Stimulated activated memory B cell treated with anti-CD40 and anti-IgM and Interleukin-4, amounts not matched to agents 10 μg/mL and 1 μg/mL and 100 μg/mL, for 72 hours (primary cell): ENCODE measurements around the gene HM13.
"Not testable (repeated sequence)": the region's sequence is repeated elsewhere in the genome, so short reads cannot be mapped to it uniquely, and the experiment has no call there.

Source experiments
- ATAC-seq: fragments of 150-1000 bp; cut with Tn5 transposase; 2 replicates; pipeline ENCODE4 v1.10.0; 2021
- H3K27ac Mint-ChIP-seq: one replicate; pipeline ENCODE4 v1.8.0; 2022; ENCODE audit warnings: mild to moderate bottlenecking, mixed read lengths
- H3K27me3 Mint-ChIP-seq: one replicate; pipeline ENCODE4 v1.8.0; 2022; ENCODE audit warnings: mixed read lengths
- H3K36me3 Mint-ChIP-seq: one replicate; pipeline ENCODE4 v1.8.0; 2022; ENCODE audit warnings: mixed read lengths
- H3K4me1 Mint-ChIP-seq: one replicate; pipeline ENCODE4 v1.8.0; 2022; ENCODE audit warnings: mixed read lengths
- H3K4me3 Mint-ChIP-seq: one replicate; pipeline ENCODE4 v1.8.0; 2022; ENCODE audit warnings: mild to moderate bottlenecking, moderate library complexity, mixed read lengths
- H3K9me3 Mint-ChIP-seq: one replicate; pipeline ENCODE4 v1.8.0; 2022; ENCODE audit warnings: mixed read lengths

The HM13 gene

DNA sequence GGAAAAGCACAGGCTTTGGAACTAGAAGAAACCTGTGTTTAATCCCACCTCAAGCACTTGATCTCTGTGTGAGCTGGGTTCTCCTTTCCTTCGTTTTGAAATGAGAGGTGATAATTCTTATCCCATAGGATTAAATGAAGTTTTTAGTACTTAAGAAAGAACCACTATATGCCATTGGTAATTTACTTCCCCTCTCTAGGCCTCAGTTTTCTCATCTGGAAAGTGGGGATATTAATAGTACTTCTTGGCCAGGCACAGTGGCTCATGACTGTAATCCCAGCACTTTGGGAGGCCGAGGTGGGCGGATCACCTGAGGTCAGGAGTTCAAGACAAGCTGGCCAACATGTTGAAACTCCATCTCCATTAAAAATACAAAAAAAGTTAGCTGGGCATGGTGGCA, 25.1 kb upstream of the HM13 start:
- no peaks in the 10 kb centered on the region for H3K4me1 Mint-ChIP-seq
- no peak overlapping the region for H3K27ac Mint-ChIP-seq
- no peaks in the 10 kb centered on the region for H3K9me3 Mint-ChIP-seq
- ATAC-seq: no peak
- no peaks in the 10 kb centered on the region for H3K36me3 Mint-ChIP-seq
- no peak overlapping the region for H3K4me3 Mint-ChIP-seq
- peaks cover 25% of the 10 kb centered on the region for H3K27me3 Mint-ChIP-seq

GRCh38 chr20:31490752-31491151, 23.5 kb upstream of the HM13 start:
- no peak for ATAC-seq
- Mint-ChIP-seq H3K4me1 (no peaks in the 10 kb centered on the region), H3K4me3 (no peak overlapping the region), H3K9me3 (no peaks in the 10 kb centered on the region), H3K27ac (no peak overlapping the region), H3K36me3 (no peaks in the 10 kb centered on the region), H3K27me3 (peaks cover 20% of the 10 kb centered on the region)

DNA sequence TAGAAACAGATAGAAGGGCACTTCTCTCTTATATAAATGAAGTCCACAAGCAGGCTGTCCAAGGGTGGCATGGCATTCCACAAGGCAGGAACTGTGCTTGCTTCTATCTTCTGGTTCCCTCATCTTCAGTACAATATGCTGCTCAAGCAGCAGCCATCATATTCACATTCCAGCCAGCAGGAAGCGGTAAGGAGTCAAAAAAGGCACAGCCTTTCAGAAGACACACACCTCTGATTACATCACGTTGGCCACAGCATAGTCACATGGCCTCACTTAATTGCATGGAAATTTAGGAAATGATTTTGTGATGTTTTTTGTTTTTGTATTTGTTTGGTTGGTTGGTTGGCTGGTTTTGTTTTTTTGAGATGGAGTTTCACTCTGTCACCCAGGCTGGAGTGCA, 20.1 kb upstream of the HM13 start:
- Mint-ChIP-seq H3K27ac (no peak overlapping the region), H3K4me1 (no peaks in the 10 kb centered on the region), H3K4me3 (no peak overlapping the region), H3K36me3 (no peaks in the 10 kb centered on the region), H3K27me3 (peaks cover 35% of the 10 kb centered on the region), H3K9me3 (no peaks in the 10 kb centered on the region)
- ATAC-seq: no peak

GRCh38 chr20:31496761-31497295, 17.4 kb upstream of the HM13 start:
- H3K9me3 Mint-ChIP-seq: no peaks in the 10 kb centered on the region
- no peak for ATAC-seq
- H3K27me3 Mint-ChIP-seq: peaks cover 39% of the 10 kb centered on the region
- H3K27ac Mint-ChIP-seq: no peak overlapping the region
- no peaks in the 10 kb centered on the region for H3K4me1 Mint-ChIP-seq
- no peak overlapping the region for H3K4me3 Mint-ChIP-seq
- H3K36me3 Mint-ChIP-seq: no peaks in the 10 kb centered on the region

DNA sequence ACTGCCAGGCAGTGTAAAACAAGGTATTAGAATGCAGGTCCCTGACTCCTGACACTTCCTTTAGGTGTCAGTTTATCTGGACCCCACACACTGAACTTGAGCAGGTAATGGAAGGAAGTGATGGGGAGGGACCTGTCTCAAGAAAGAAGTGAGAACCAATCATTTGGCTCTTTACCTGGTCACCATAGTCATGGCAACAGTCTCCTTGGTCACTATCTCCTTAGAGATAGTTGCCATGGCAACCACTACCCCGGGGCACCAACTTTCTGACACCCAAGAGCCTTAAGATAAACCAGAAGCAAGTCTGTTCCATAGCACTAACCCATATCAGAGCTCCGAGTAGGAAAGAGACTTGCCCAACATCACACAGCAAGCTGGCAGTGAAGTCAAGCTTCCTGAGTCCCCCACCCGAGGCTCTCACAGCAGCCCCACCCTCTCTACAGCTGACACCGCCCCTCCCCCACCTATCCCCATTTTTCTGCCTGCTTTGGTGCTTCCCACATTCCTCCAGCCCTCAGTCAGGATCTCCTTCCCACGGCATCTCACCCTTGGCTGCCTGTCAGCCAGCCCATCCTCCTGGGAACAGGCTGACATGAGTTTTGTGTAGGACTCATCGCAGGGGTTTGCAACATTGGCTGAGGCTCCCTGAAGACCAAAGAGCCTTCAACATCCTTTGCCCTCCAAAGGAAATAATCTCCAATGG, 16.3 kb upstream of the HM13 start:
- H3K27ac Mint-ChIP-seq: no peak overlapping the region
- no peaks in the 10 kb centered on the region for H3K36me3 Mint-ChIP-seq
- peaks cover 39% of the 10 kb centered on the region for H3K27me3 Mint-ChIP-seq
- no peak overlapping the region for H3K4me3 Mint-ChIP-seq
- no peaks in the 10 kb centered on the region for H3K4me1 Mint-ChIP-seq
- no peaks in the 10 kb centered on the region for H3K9me3 Mint-ChIP-seq
- ATAC-seq: no peak

DNA sequence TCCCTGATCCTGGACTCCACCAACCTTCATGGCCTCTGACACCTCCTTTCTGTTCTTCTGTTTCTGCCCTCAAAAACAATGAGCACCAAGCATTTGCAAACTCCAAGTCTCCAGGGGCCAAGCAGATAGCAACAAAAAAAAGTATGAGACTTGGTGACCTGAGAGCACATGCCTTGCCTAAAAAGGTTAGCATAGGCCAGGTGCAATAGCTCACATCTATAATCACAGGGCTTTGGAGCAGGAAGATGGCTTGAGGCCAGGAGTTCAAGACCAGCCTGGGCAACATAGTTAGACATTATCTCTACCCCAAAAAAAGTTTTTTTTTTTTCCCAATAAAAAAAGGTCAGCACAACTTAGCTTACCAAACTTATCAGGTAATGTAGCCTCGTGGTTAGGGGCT, 13.7 kb upstream of the HM13 start:
- Mint-ChIP-seq H3K9me3 (no peaks in the 10 kb centered on the region), H3K36me3 (no peaks in the 10 kb centered on the region), H3K4me1 (no peaks in the 10 kb centered on the region), H3K4me3 (no peak overlapping the region), H3K27me3 (peaks cover 50% of the 10 kb centered on the region), H3K27ac (no peak overlapping the region)
- no peak for ATAC-seq

DNA sequence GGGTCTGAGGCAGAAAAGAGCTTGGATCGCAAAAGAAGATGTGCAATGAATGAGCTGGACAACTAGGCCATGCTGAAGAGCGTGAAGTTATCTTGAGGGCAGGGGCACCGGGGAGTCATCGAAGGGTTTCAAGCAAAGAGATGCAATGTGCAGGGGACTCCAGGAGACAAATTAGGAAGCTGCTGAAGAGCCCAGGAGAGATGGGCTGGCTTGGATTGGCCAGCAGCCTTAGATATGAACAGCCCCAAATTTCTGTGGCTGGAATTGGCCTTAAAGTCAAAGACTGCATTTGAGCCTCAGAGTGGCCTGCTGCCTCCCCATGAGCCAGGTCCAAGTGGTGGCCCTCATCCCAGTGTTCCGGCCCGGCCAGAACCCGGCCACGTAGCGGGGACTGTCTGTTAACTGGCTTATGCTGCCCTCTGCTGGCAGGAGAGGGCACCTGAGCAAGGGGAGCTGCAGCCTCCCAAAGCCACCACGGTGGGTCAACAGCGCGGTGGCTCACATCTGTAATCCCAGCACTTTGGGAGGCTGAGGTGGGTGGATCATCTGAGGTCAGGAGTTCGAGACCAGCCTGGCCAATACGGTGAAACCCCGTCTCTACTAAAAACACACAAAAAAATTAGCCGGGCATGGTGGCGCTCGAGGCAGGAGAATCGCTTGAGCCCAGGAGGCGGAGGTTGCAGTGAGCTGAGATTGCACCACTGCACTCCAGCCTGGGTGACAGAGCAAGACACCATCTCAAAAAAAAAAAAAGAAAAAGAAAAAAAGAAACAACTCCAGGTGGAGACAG, 11.2 kb upstream of the HM13 start:
- H3K4me3 Mint-ChIP-seq, H3K9me3 Mint-ChIP-seq, H3K27ac Mint-ChIP-seq, H3K4me1 Mint-ChIP-seq, H3K36me3 Mint-ChIP-seq: not testable (repeated sequence)
- peaks cover 40% of the 10 kb centered on the region for H3K27me3 Mint-ChIP-seq
- ATAC-seq: peak; percentile 88

DNA sequence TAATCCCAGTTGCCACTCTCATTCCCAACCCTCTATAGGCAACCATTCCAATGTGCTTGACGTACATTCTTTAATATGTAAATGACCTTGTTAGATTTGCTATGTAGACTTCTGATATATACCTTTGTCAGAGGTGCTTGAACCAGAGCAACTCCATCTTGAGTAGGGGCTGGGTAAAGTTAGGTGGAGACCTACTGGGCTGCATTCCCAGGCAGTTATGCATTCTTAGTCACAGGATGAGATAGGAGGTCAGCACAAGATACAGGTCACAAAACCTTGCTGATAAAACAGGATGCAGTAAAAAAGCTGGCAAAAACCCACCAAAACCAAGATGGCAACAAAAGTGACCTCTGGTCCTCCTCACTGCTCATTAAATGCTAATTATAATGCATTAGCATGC, 8.3 kb upstream of the HM13 start:
- Mint-ChIP-seq H3K36me3 (no peaks in the 10 kb centered on the region), H3K4me1 (no peaks in the 10 kb centered on the region), H3K4me3 (no peak overlapping the region), H3K27me3 (peaks cover 38% of the 10 kb centered on the region), H3K27ac (no peak overlapping the region), H3K9me3 (no peaks in the 10 kb centered on the region)
- ATAC-seq: no peak

DNA sequence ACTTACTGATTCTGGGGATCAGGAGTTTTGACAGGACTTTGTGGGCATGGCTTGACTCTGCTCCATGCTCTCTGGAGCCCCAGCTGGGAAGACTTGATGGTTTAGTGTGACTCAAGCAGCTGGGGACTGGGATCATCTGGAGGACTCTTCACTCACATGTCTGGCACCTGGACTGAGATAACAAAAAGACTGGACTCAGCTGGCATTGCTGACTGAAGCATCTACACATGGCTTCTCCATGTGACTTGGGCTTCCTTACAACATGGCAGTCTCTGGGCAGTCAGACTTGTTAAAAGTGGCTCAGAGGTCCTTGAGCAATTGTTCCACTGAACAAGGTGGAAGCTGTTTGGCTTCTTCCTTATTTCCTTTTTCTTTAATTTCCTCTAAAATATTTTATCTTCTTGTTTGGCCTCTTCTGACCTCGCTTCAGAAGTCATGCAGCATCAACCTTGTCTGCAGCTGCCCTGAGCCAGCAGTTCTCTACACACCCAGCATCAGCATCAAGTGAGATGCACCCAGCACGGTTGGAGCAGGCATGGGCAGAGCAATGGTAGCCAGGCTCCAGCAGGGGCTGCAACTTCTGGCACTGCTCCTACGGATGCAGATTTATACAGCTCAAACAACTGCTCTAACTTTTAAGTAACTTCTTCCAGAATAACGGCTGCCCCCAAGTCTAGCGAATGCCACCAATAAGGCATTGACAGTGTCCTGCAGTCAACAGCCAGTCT, 5.6 kb upstream of the HM13 start:
- Mint-ChIP-seq H3K36me3 (no peaks in the 10 kb centered on the region), H3K4me1 (peaks cover under 1% of the 10 kb centered on the region), H3K4me3 (no peak overlapping the region), H3K9me3 (no peaks in the 10 kb centered on the region), H3K27me3 (peaks cover 33% of the 10 kb centered on the region), H3K27ac (no peak overlapping the region)
- ATAC-seq: no peak

GRCh38 chr20:31515072-31515774, 981 bp downstream of the HM13 start:
- H3K9me3 Mint-ChIP-seq: no peaks in the 10 kb centered on the region
- H3K36me3 Mint-ChIP-seq: peaks cover 7% of the 10 kb centered on the region
- no peak overlapping the region for H3K4me3 Mint-ChIP-seq
- no peaks in the 10 kb centered on the region for H3K27me3 Mint-ChIP-seq
- ATAC-seq: no peak
- peaks cover 16% of the 10 kb centered on the region for H3K4me1 Mint-ChIP-seq
- H3K27ac Mint-ChIP-seq: no peak overlapping the region

DNA sequence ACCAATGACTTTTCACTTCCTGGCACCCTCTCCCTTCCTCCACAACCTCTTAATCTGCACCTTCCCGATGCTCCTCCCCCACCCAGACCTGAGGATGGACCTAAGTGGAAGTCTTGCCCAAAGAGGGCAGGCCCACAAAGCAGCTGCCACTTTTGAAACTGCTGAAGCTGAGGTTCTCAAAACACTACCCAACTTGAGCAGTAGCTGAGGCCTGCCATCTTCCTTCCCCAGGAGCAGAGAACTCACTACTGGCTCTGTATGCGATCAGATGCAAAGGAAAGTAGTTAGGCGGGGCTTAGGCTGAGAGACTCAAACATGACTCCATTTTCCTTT, 1.5 kb downstream of the HM13 start:
- Mint-ChIP-seq H3K36me3 (peaks cover 7% of the 10 kb centered on the region), H3K4me1 (peaks cover 21% of the 10 kb centered on the region), H3K27ac (no peak overlapping the region), H3K9me3 (no peaks in the 10 kb centered on the region), H3K4me3 (no peak overlapping the region), H3K27me3 (no peaks in the 10 kb centered on the region)
- ATAC-seq: no peak

DNA sequence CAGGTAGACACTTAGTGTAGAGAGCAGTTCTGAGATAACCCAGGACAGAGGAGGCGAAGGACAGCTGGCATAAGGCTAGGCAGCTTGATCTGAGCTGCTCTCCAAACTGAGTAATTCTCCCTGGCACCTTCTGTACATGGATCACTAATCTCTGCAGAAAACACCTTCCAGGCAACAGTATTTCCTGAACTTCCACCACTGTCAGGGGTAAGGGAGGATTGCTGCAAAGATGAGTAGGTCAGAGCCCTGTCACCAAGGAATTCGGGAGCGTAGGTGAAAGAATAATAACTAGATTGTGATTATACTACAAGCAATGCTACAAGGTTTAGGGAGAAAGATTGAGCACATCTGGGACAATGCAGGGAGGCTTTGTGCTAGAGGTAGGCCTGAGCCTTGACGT, 1.9 kb downstream of the HM13 start:
- Mint-ChIP-seq H3K27ac (no peak overlapping the region), H3K36me3 (peaks cover 7% of the 10 kb centered on the region), H3K4me1 (peaks cover 22% of the 10 kb centered on the region), H3K4me3 (no peak overlapping the region), H3K27me3 (no peaks in the 10 kb centered on the region), H3K9me3 (no peaks in the 10 kb centered on the region)
- no peak for ATAC-seq

DNA sequence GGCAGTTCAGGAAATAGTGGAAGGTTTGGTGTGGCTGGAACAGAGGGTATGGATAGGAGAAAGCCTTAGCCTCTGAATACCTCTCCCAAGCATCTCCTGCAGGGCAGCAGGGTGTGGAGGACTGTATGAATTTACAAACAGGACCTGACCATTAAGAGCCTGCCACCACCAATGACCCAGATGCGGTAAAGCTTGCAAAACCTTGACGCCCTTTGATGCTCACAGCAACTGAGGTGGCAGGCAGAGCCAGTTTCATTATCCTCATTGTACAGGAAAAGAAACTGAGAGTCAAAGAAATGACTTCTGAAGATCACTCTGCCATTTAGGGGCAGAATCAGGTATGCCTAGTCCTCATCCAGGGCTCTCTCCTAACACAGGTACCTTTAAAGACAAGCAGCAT, 2.4 kb downstream of the HM13 start:
- no peak for ATAC-seq
- no peak overlapping the region for H3K27ac Mint-ChIP-seq
- no peaks in the 10 kb centered on the region for H3K27me3 Mint-ChIP-seq

DNA sequence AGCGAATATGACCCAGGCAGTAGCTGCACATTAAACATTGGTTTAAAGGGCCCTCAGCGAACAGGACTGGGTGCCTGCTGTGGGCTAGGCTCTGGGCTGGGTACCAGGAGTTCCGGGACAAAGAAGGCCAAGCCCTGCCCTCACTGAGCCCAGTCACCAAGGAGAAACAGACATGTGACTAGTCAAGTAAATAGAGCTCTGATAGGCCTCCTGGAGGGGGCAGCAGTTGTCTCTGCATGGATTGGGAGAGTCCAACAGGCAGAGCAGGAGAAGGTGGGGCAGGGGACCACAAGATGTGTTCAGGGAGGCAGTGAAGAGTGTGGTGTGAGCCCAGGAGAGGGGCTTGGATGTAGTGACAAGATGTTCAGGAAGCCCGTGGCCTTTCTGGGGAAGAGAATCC, 3.1 kb downstream of the HM13 start:
- H3K9me3 Mint-ChIP-seq: no peaks in the 10 kb centered on the region
- H3K27ac Mint-ChIP-seq: no peak overlapping the region
- peaks cover 7% of the 10 kb centered on the region for H3K36me3 Mint-ChIP-seq
- no peak overlapping the region for H3K4me3 Mint-ChIP-seq
- H3K27me3 Mint-ChIP-seq: no peaks in the 10 kb centered on the region
- no peak for ATAC-seq
- H3K4me1 Mint-ChIP-seq: peaks cover 26% of the 10 kb centered on the region

More for the DNA sequence above, 2.4 kb downstream of the HM13 start:
- peaks cover 22% of the 10 kb centered on the region for H3K4me1 Mint-ChIP-seq
- no peak overlapping the region for H3K4me3 Mint-ChIP-seq
- H3K36me3 Mint-ChIP-seq: peaks cover 7% of the 10 kb centered on the region
- no peaks in the 10 kb centered on the region for H3K9me3 Mint-ChIP-seq

DNA sequence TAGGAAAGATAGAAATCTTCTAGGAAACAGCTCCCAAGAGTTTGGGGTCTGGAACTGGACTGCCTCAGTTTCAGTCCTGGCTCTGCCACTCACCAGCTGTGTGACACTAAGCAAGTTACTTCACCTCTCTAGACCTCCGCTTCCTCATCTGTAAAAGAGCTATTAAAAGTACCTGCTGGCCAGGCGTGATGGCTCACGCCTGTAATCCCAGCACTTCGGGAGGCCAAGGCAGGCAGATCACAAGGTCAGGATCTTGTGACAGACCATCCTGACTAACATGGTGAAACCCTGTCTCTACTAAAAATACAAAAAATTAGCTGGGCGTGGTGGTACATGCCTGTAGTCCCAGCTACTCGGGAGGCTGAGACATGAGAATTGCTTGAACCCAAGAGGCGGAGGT, 7.0 kb downstream of the HM13 start:
- not testable (repeated sequence) for ATAC-seq

More for the DNA sequence above, 7.0 kb downstream of the HM13 start:
- peaks cover 18% of the 10 kb centered on the region for H3K36me3 Mint-ChIP-seq
- H3K4me1 Mint-ChIP-seq: peaks cover 26% of the 10 kb centered on the region
- not testable (repeated sequence) for H3K9me3 Mint-ChIP-seq, H3K4me3 Mint-ChIP-seq, H3K27ac Mint-ChIP-seq, H3K27me3 Mint-ChIP-seq
